SK-N-SH (cell line): ENCODE results near the gene HOXC10. TPM values are rescaled to one million over a fixed set of nuclear protein-coding genes. Genes with fewer than 3 reads are reported as not detected.

Source experiments
- CTCF ChIA-PET: fragments of 300-600, 350-600 bp; formaldehyde crosslinking; extraction: SDS; loops from one replicate; lab custom pipeline; 2021; lab: Yijun Ruan, JAX
- POLR2A ChIA-PET: fragments of 350-600 bp; sonication (Branson Sonifier 250); formaldehyde crosslinking; extraction: SDS; loops from one replicate; lab custom pipeline; 2020; ENCODE audit warnings: antibody characterized with exemption, inconsistent platforms; lab: Yijun Ruan, JAX
- DNase-seq: peaks from one replicate; pipeline ENCODE4 v3.0.0; 2012
- H2AFZ ChIP-seq: fragments of 200-600 bp; sonication (generic); 2 replicates; pipeline ENCODE4 v1.8.1; 2016; ENCODE audit warnings: antibody characterized with exemption, mild to moderate bottlenecking, low read depth
- H3F3A ChIP-seq: fragments of 200-600 bp; sonication (generic); replicated peaks from 2 replicates; pipeline ENCODE3; 2016; ENCODE audit warnings: antibody characterized with exemption, mild to moderate bottlenecking; ENCODE audit not compliant: insufficient read depth
- H3K27ac ChIP-seq, 2 experiments: fragments of 200-500 bp in 1 of 2; fragments of 200-600 bp in 1 of 2; sonication (Bioruptor generic) in 1 of 2; sonication (generic), shearing (Covaris generic) in 1 of 2; 2 replicates each; pipeline versions ENCODE4 v1.5.1 to v1.6.1; 2014 to 2016; ENCODE audit warnings: low read depth in 2 of 2, inconsistent platforms in 1 of 2, low read length in 1 of 2, mild to moderate bottlenecking in 1 of 2, mixed read lengths in 1 of 2
- H3K27me3 ChIP-seq: fragments of 200-600 bp; sonication (generic), shearing (Covaris generic); 2 replicates; pipeline ENCODE4 v1.6.1; 2016; ENCODE audit warnings: mixed run types; ENCODE audit not compliant: insufficient read depth
- H3K36me3 ChIP-seq, 2 experiments: fragments of 200-500 bp in 1 of 2; fragments of 200-600 bp in 1 of 2; sonication (Bioruptor generic) in 1 of 2; sonication (generic) in 1 of 2; replicated peaks in 1 of 2; 2 replicates each; pipeline versions ENCODE3 to v1.5.1; 2014 to 2016; ENCODE audit warnings: low read length in 1 of 2, mild to moderate bottlenecking in 1 of 2; ENCODE audit not compliant: insufficient read depth in 2 of 2, control insufficient read depth in 1 of 2
- H3K4me1 ChIP-seq, 2 experiments: fragments of 200-500 bp in 1 of 2; fragments of 200-600 bp in 1 of 2; sonication (Bioruptor generic) in 1 of 2; sonication (generic), shearing (Covaris generic) in 1 of 2; 2 replicates each; pipeline versions ENCODE4 v1.5.1 to v1.6.1; 2014 to 2016; ENCODE audit warnings: low read depth in 1 of 2, low read length in 1 of 2, mixed run types in 1 of 2; ENCODE audit not compliant: insufficient read depth in 2 of 2, control insufficient read depth in 1 of 2
- H3K4me2 ChIP-seq: fragments of 200-600 bp; sonication (generic), shearing (Covaris generic); 2 replicates; pipeline ENCODE4 v1.6.1; 2017; ENCODE audit warnings: mixed run types
- H3K4me3 ChIP-seq, 2 experiments: fragments of 200-500 bp in 1 of 2; fragments of 200-600 bp in 1 of 2; sonication (Bioruptor generic) in 1 of 2; sonication (generic), shearing (Covaris generic) in 1 of 2; 2 replicates each; pipeline versions ENCODE4 v1.5.1 to v1.8.1; 2014 to 2016; ENCODE audit warnings: low read depth in 2 of 2, inconsistent platforms in 1 of 2, low read length in 1 of 2, mild to moderate bottlenecking in 1 of 2, mixed read lengths in 1 of 2, moderate library complexity in 1 of 2
- H3K79me2 ChIP-seq: fragments of 200-600 bp; sonication (generic); 2 replicates; pipeline ENCODE4 v1.8.1; 2017; ENCODE audit warnings: mild to moderate bottlenecking; ENCODE audit not compliant: insufficient read depth
- H3K9ac ChIP-seq: fragments of 200-600 bp; sonication (generic); 2 replicates; pipeline ENCODE4 v1.6.1; 2017; ENCODE audit warnings: mixed run types
- H3K9me2 ChIP-seq: fragments of 200-600 bp; sonication (generic); 2 replicates; pipeline ENCODE4 v1.6.1; 2017; ENCODE audit warnings: mixed run types
- H3K9me3 ChIP-seq: fragments of 200-600 bp; sonication (generic); 2 replicates; pipeline ENCODE4 v1.6.1; 2017; ENCODE audit warnings: mixed run types, mild to moderate bottlenecking, moderate library complexity
- H4K20me1 ChIP-seq: fragments of 200-600 bp; sonication (generic); 2 replicates; pipeline ENCODE4 v1.6.1; 2017; ENCODE audit warnings: mild to moderate bottlenecking, mixed run types; ENCODE audit not compliant: insufficient read depth
- CTCF ChIP-seq: fragments of 200-600 bp; sonication (generic); IDR thresholded peaks from 2 replicates; pipeline ENCODE4 v1.6.1; 2017; ENCODE audit warnings: antibody characterized with exemption, mild to moderate bottlenecking, moderate library complexity
- ELF1 ChIP-seq: IDR thresholded peaks from 2 replicates; pipeline ENCODE4 v1.4.0; 2012
- FOSL2 ChIP-seq: IDR thresholded peaks from 2 replicates; pipeline ENCODE4 v1.4.0; 2012; ENCODE audit warnings: low read depth, mild to moderate bottlenecking, moderate library complexity, borderline replicate concordance
- GATA2 ChIP-seq: sonication (generic); formaldehyde crosslinking; IDR thresholded peaks from 2 replicates; pipeline ENCODE4 v1.5.0; 2020; ENCODE audit warnings: mild to moderate bottlenecking, missing genetic modification reagents
- JUND ChIP-seq: IDR thresholded peaks from 2 replicates; pipeline ENCODE4 v1.4.0; 2012
- MEF2A ChIP-seq: IDR thresholded peaks from 2 replicates; pipeline ENCODE4 v1.4.0; 2012; ENCODE audit warnings: low read depth, borderline replicate concordance
- MXI1 ChIP-seq: IDR thresholded peaks from 2 replicates; pipeline ENCODE4 v1.6.1; 2012; ENCODE audit warnings: mild to moderate bottlenecking, low read depth, low read length, improper control_type of control experiment
- NFIC ChIP-seq: IDR thresholded peaks from 2 replicates; pipeline ENCODE4 v1.4.0; 2012; ENCODE audit warnings: borderline replicate concordance
- RFX5 ChIP-seq: IDR thresholded peaks from 2 replicates; pipeline ENCODE4 v1.6.1; 2012; ENCODE audit warnings: mild to moderate bottlenecking, improper control_type of control experiment, low read length
- RXRA ChIP-seq: IDR thresholded peaks from 2 replicates; pipeline ENCODE4 v1.4.0; 2012; ENCODE audit warnings: low read depth, mild to moderate bottlenecking, borderline replicate concordance
- SIN3A ChIP-seq: IDR thresholded peaks from 2 replicates; pipeline ENCODE4 v1.6.1; 2012; ENCODE audit warnings: low read depth, mild to moderate bottlenecking, low read length, moderate library complexity, borderline replicate concordance
- SMC3 ChIP-seq: IDR thresholded peaks from 2 replicates; pipeline ENCODE4 v1.6.1; 2012; ENCODE audit warnings: low read depth, low read length, improper control_type of control experiment
- TCF12 ChIP-seq: IDR thresholded peaks from 2 replicates; pipeline ENCODE4 v1.4.0; 2012
- USF1 ChIP-seq: IDR thresholded peaks from 2 replicates; pipeline ENCODE4 v1.4.0; 2012; ENCODE audit warnings: low read depth, borderline replicate concordance
- YY1 ChIP-seq: IDR thresholded peaks from 2 replicates; pipeline ENCODE4 v1.4.0; 2012; ENCODE audit warnings: low read depth, mild to moderate bottlenecking
- WGBS: methylation state at CpG from one replicate; pipeline ENCODE4 v1.1.6; 2017; ENCODE audit warnings: low lambda C conversion rate; 5-methylcytosine and 5-hydroxymethylcytosine counted together
- polyA plus RNA-seq, 3 experiments: library from polyadenylated mRNA; depleted of rRNA; stranded (reverse); fragments of >200 nt; gene quantifications; 2 replicates each; pipeline ENCODE4 v1.2.3, GENCODE V29; 2012
- TF ChIP-seq, protein P1 (sequence below): IDR thresholded peaks from 2 replicates; pipeline ENCODE4 v1.4.0; 2012; ENCODE audit warnings: low read depth
- TF ChIP-seq, protein P2 (sequence below): IDR thresholded peaks from 2 replicates; pipeline ENCODE4; 2012

The HOXC10 gene
- polyA plus RNA-seq, 1 of the 3 experiments (the other 2 are of a cell fraction) = 0.03 TPM

- H3K4me2 ChIP-seq = no peak overlapping the region
- CTCF ChIA-PET = interaction anchor here (1.0 to 23.2 kb wide), 11 partner anchors 9 to 183 kb away, joined by 4 to 548 read pairs (median 42); partner anchors contain the start of genes HOXC10, HOXC4, HOXC8 and SMUG1
- no peaks in the 10 kb centered on the region for H3K9me2 ChIP-seq
- H3K9me3 ChIP-seq = no peaks in the 10 kb centered on the region
- 96% methylated on average over 11 of the region's 16 CpGs for WGBS
- DNase-seq = no peak
- no peak overlapping the region for H2AFZ ChIP-seq
- no peak overlapping the region for H3K9ac ChIP-seq
- no peaks in the 10 kb centered on the region for H3K27me3 ChIP-seq
- peaks cover 6% of the 10 kb centered on the region for H3F3A ChIP-seq
- no peaks in the 10 kb centered on the region for H4K20me1 ChIP-seq
- TF ChIP-seq SIN3A = no peak
- no peak for TF ChIP-seq FOSL2
- TF ChIP-seq JUND = no peak
- no peak for TF ChIP-seq TCF12
- no peak for TF ChIP-seq MXI1
- TF ChIP-seq RXRA = no peak
- TF ChIP-seq MEF2A = no peak
- no peak for TF ChIP-seq YY1
- TF ChIP-seq SMC3 = no peak
- no peak for TF ChIP-seq GATA2
- TF ChIP-seq CTCF = no peak
- TF ChIP-seq NFIC = no peak
- TF ChIP-seq, protein P1, sequence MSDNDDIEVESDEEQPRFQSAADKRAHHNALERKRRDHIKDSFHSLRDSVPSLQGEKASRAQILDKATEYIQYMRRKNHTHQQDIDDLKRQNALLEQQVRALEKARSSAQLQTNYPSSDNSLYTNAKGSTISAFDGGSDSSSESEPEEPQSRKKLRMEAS = no peak
- TF ChIP-seq ELF1 = no peak
- no peak for TF ChIP-seq RFX5
- TF ChIP-seq USF1 = no peak
- TF ChIP-seq, protein P2, sequence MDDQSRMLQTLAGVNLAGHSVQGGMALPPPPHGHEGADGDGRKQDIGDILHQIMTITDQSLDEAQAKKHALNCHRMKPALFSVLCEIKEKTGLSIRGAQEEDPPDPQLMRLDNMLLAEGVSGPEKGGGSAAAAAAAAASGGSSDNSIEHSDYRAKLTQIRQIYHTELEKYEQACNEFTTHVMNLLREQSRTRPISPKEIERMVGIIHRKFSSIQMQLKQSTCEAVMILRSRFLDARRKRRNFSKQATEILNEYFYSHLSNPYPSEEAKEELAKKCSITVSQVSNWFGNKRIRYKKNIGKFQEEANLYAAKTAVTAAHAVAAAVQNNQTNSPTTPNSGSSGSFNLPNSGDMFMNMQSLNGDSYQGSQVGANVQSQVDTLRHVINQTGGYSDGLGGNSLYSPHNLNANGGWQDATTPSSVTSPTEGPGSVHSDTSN = no peak
- no peak overlapping the region for H3K27ac ChIP-seq
- POLR2A ChIA-PET = interaction anchor here (2.2 kb wide), 1 partner anchor 22 kb away, joined by 18 read pairs; the partner anchor contains the start of gene HOXC4
- peaks cover 0 to 33% of the 10 kb centered on the region in 2 experiments; a peak in 1 of 4 replicates for H3K4me1 ChIP-seq
- no peak overlapping the region for H3K4me3 ChIP-seq
- H3K79me2 ChIP-seq = no peaks in the 10 kb centered on the region
- no peaks in the 10 kb centered on the region for H3K36me3 ChIP-seq
These were observed 46.5 kb downstream of the HOXC10 start for GRCh38 chr12:54031480-54031879.
